ENCODE measurements around the gene ACE. TPM values are rescaled to one million over a fixed set of nuclear protein-coding genes. Genes with fewer than 3 reads are reported as not detected.

Gene ACE
- total and polyA plus RNA-seq, 4 donors, result 1.1 to 6.9 (median 2.4) TPM

DNA sequence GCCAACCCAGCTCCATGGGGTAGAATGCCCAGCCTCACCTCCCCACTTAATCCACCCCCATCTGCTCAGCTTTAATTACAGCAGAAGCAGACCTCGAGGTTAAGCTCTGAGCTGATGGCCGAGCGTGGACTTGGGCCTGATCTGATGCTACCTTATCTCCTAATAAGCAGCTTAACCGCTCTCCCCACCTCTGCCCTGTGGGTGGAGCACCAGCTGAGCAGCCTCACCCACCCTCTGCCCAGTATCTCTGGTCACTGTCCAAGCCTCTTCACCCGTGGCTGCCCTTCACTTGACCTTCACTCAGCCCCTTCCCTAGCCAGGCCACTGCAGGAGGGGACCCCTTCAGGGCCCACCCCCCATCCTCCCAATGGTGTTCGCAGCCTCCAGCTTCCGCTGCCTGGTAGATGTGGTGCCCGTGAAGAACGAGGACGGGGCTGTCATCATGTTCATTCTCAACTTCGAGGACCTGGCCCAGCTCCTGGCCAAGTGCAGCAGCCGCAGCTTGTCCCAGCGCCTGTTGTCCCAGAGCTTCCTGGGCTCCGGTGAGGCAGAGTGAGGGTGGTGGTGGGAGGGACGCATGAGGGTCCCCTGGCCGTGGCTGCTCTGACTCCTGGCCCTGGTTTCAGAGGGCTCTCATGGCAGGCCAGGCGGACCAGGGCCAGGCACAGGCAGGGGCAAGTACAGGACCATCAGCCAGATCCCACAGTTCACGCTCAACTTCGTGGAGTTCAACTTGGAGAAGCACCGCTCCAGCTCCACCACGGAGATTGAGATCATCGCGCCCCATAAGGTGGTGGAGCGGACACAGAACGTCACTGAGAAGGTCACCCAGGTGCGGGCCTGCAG, 53.1 kb downstream of the ACE start:
- TF ChIP-seq, protein P1, sequence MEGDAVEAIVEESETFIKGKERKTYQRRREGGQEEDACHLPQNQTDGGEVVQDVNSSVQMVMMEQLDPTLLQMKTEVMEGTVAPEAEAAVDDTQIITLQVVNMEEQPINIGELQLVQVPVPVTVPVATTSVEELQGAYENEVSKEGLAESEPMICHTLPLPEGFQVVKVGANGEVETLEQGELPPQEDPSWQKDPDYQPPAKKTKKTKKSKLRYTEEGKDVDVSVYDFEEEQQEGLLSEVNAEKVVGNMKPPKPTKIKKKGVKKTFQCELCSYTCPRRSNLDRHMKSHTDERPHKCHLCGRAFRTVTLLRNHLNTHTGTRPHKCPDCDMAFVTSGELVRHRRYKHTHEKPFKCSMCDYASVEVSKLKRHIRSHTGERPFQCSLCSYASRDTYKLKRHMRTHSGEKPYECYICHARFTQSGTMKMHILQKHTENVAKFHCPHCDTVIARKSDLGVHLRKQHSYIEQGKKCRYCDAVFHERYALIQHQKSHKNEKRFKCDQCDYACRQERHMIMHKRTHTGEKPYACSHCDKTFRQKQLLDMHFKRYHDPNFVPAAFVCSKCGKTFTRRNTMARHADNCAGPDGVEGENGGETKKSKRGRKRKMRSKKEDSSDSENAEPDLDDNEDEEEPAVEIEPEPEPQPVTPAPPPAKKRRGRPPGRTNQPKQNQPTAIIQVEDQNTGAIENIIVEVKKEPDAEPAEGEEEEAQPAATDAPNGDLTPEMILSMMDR (IDR thresholded peaks at IDR 0.05; ENCODE audit: low read depth, low read length, missing input control), result no peak
- TF ChIP-seq HNF4A (conservative IDR thresholded peaks at IDR 0.05) (no peak), EGR1 (IDR thresholded peaks at IDR 0.05; ENCODE audit: low read depth in 2 of 2) (no peak), RXRA (IDR thresholded peaks at IDR 0.05) (no peak), FOXA1 (IDR thresholded peaks at IDR 0.05) (no peak), YY1 (IDR thresholded peaks at IDR 0.05) (no peak), FOXA2 (IDR thresholded peaks at IDR 0.05) (no peak), TAF1 (conservative IDR thresholded peaks at IDR 0.05) (no peak), JUND (IDR thresholded peaks at IDR 0.05) (no peak), SP1 (IDR thresholded peaks at IDR 0.05) (no peak), GABPA (IDR thresholded peaks at IDR 0.05 in 1 of 2, conservative IDR thresholded peaks at IDR 0.05 in 1 of 2) (no peak), HNF4G (IDR thresholded peaks at IDR 0.05) (no peak), NR2F2 (IDR thresholded peaks at IDR 0.05) (no peak), RAD21 (IDR thresholded peaks at IDR 0.05) (no peak)
- TF ChIP-seq, protein P2, sequence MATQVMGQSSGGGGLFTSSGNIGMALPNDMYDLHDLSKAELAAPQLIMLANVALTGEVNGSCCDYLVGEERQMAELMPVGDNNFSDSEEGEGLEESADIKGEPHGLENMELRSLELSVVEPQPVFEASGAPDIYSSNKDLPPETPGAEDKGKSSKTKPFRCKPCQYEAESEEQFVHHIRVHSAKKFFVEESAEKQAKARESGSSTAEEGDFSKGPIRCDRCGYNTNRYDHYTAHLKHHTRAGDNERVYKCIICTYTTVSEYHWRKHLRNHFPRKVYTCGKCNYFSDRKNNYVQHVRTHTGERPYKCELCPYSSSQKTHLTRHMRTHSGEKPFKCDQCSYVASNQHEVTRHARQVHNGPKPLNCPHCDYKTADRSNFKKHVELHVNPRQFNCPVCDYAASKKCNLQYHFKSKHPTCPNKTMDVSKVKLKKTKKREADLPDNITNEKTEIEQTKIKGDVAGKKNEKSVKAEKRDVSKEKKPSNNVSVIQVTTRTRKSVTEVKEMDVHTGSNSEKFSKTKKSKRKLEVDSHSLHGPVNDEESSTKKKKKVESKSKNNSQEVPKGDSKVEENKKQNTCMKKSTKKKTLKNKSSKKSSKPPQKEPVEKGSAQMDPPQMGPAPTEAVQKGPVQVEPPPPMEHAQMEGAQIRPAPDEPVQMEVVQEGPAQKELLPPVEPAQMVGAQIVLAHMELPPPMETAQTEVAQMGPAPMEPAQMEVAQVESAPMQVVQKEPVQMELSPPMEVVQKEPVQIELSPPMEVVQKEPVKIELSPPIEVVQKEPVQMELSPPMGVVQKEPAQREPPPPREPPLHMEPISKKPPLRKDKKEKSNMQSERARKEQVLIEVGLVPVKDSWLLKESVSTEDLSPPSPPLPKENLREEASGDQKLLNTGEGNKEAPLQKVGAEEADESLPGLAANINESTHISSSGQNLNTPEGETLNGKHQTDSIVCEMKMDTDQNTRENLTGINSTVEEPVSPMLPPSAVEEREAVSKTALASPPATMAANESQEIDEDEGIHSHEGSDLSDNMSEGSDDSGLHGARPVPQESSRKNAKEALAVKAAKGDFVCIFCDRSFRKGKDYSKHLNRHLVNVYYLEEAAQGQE (IDR thresholded peaks at IDR 0.05), result no peak
- TF ChIP-seq, protein P3, sequence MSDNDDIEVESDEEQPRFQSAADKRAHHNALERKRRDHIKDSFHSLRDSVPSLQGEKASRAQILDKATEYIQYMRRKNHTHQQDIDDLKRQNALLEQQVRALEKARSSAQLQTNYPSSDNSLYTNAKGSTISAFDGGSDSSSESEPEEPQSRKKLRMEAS (IDR thresholded peaks at IDR 0.05), result no peak
- TF ChIP-seq, protein P4, sequence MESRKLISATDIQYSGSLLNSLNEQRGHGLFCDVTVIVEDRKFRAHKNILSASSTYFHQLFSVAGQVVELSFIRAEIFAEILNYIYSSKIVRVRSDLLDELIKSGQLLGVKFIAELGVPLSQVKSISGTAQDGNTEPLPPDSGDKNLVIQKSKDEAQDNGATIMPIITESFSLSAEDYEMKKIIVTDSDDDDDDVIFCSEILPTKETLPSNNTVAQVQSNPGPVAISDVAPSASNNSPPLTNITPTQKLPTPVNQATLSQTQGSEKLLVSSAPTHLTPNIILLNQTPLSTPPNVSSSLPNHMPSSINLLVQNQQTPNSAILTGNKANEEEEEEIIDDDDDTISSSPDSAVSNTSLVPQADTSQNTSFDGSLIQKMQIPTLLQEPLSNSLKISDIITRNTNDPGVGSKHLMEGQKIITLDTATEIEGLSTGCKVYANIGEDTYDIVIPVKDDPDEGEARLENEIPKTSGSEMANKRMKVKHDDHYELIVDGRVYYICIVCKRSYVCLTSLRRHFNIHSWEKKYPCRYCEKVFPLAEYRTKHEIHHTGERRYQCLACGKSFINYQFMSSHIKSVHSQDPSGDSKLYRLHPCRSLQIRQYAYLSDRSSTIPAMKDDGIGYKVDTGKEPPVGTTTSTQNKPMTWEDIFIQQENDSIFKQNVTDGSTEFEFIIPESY (IDR thresholded peaks at IDR 0.05), result no peak
- TF ChIP-seq, protein P5, sequence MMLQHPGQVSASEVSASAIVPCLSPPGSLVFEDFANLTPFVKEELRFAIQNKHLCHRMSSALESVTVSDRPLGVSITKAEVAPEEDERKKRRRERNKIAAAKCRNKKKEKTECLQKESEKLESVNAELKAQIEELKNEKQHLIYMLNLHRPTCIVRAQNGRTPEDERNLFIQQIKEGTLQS (IDR thresholded peaks at IDR 0.05), result no peak
- WGBS, result 89% methylated on average over 26 of the region's 26 CpGs
- Histone ChIP-seq H3K4me3 (ENCODE audit: low read depth in 1 of 3, low read length in 3 of 3) (no peak overlapping the region), H3K36me3 (ENCODE audit: control insufficient read depth in 4 of 4, insufficient read depth in 3 of 4, low read depth in 1 of 4, low read length in 3 of 4) (no peaks in the 10 kb centered on the region), H3K27me3 (ENCODE audit: control insufficient read depth in 4 of 4, insufficient read depth in 4 of 4, low read length in 3 of 4) (peaks cover 0 to 5% (median 4%) of the 10 kb centered on the region in 4 donors), H3K9ac (ENCODE audit: low read depth in 1 of 2, low read length in 2 of 2) (no peak overlapping the region), H3K4me1 (ENCODE audit: control insufficient read depth in 4 of 4, insufficient read depth in 4 of 4, low read length in 3 of 4) (no peaks in the 10 kb centered on the region), H3K27ac (ENCODE audit: low read depth in 1 of 2, low read length in 2 of 2) (no peak overlapping the region), H3K9me3 (ENCODE audit: control insufficient read depth in 4 of 4, low read length in 3 of 4) (no peaks in the 10 kb centered on the region)
- DNase-seq (ENCODE audit: low spot score), result peak; percentile 60
